Activated naive CD4-positive, alpha-beta T cell treated with anti-CD3 and anti-CD28 coated beads, Interleukin-2, amount 50 U/mL, for 72 hours (primary cell): ENCODE results near the gene CDH3. TPM values are rescaled to one million over a fixed set of nuclear protein-coding genes. Genes with fewer than 3 reads are reported as not detected.

Experiments used
- ATAC-seq, 2 donors: fragments of 150-1000 bp; cut with Tn5 transposase; 2 replicates each; pipeline ENCODE4 v1.10.0; 2021; ENCODE audit warnings: mild to moderate bottlenecking in 2 of 2, moderate library complexity in 2 of 2
- DNase-seq, 2 donors: peaks; one replicate each; pipeline ENCODE4 v3.0.0; 2021 to 2022; ENCODE audit warnings: low spot score in 2 of 2
- H3K27ac Mint-ChIP-seq, 2 donors: one replicate each; pipeline ENCODE4 v1.8.0; 2022; ENCODE audit warnings: mild to moderate bottlenecking in 2 of 2, mixed read lengths in 2 of 2
- H3K36me3 Mint-ChIP-seq, 2 donors: one replicate each; pipeline ENCODE4 v1.8.0; 2022; ENCODE audit warnings: mixed read lengths in 2 of 2
- H3K9me3 Mint-ChIP-seq, 2 donors: one replicate each; pipeline ENCODE4 v1.8.0; 2022; ENCODE audit warnings: mixed read lengths in 2 of 2
- total RNA-seq, 2 donors: library from RNA; stranded (reverse); gene quantifications; one replicate each; pipeline ENCODE4 v1.2.3, GENCODE V29; 2022

Gene CDH3
- total RNA-seq, 2 donors from 2014 or later, result 1.0 to 18.6 TPM

- Mint-ChIP-seq H3K9me3 (no peaks in the 10 kb centered on the region), H3K36me3 (peaks cover 0 to 7% of the 10 kb centered on the region in 2 donors), H3K27ac (no peak overlapping the region)
- DNase-seq (no peak), ATAC-seq (peak in 1 of 2 donors; percentile 14)
These were observed 31.2 kb downstream of the CDH3 start for GRCh38 chr16:68676113-68676860.

DNA sequence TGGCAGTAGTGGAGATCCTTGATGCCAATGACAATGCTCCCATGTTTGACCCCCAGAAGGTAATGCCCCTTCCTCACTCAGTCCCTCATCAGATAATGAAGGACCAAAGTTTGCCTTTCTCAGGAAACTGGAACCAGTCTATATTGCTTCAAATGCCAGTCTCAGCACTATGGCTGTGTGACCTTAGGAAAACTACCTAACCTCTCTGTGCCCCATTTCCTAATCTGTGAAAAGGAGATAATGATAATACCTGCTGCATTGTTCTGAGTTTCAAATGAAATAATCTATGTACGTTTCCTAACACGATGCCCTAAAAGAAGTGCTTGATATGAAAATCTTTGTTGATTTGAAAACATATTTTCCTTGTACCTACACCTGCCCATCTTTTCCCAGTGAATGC is 35.9 kb downstream of the CDH3 start:
- DNase-seq (no peak), ATAC-seq (no peak)
- Mint-ChIP-seq H3K36me3 (peaks cover 0 to 4% of the 10 kb centered on the region in 2 donors), H3K27ac (peak overlapping the region in 1 of 2 donors; percentile 23), H3K9me3 (no peaks in the 10 kb centered on the region)

- Mint-ChIP-seq H3K9me3 (no peaks in the 10 kb centered on the region), H3K27ac (no peak overlapping the region), H3K36me3 (no peaks in the 10 kb centered on the region)
- DNase-seq (no peak), ATAC-seq (no peak)
These were observed 40.8 kb downstream of the CDH3 start for GRCh38 chr16:68685685-68686478.

- Mint-ChIP-seq H3K9me3 (no peaks in the 10 kb centered on the region), H3K36me3 (no peaks in the 10 kb centered on the region), H3K27ac (no peak overlapping the region)
- ATAC-seq (no peak), DNase-seq (no peak)
These were observed 41.8 kb downstream of the CDH3 start for GRCh38 chr16:68686905-68687304.

DNA sequence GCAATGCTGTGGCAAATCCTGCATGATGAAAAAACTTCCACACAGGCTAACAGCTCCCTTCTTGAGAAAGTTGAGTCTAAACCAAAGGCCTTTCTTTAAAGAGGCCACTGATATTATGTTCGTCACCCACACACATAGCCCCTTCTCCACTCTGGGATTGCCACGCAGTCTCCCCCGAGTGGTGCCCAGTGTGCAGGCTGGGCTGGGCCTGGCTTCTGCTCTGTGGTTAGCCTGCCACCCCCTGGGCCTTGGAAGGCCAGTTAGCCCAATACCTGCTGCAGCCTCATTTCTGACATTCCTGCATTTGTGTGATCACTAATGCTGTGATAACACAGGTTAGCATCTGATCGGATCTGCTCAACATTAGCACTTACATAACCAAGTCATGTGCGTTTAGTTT is 44.8 kb downstream of the CDH3 start:
- no peaks in the 10 kb centered on the region for H3K9me3 Mint-ChIP-seq
- ATAC-seq (no peak), DNase-seq (no peak)
- no peaks in the 10 kb centered on the region for H3K36me3 Mint-ChIP-seq
- H3K27ac Mint-ChIP-seq, result no peak overlapping the region

- Mint-ChIP-seq H3K36me3 (no peaks in the 10 kb centered on the region), H3K9me3 (no peaks in the 10 kb centered on the region), H3K27ac (no peak overlapping the region)
- no peak for DNase-seq
- no peak for ATAC-seq
These were observed 50.5 kb downstream of the CDH3 start for GRCh38 chr16:68695575-68695974.

DNA sequence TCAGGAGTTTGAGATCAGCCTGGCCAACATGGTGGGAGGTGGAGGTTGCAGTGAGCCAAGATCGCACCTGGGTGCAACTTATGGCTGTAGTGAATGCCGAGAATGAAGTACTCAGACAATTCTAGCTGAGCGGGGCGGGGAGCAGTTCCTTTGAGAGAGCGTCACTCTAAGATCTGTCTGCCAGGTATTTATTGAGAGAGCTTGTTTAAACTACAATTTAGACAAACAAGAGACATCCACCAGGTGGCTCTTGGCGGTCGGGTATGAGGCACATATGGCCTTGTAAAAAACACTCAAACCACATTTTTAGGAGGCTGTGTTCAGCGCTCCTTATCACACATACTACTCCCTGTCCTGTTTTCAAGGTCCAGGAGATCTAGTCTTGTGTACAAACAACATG is 51.4 kb downstream of the CDH3 start:
- Mint-ChIP-seq H3K36me3 (no peaks in the 10 kb centered on the region), H3K27ac (no peak overlapping the region), H3K9me3 (no peaks in the 10 kb centered on the region)
- no peak for DNase-seq
- ATAC-seq, result no peak

DNA sequence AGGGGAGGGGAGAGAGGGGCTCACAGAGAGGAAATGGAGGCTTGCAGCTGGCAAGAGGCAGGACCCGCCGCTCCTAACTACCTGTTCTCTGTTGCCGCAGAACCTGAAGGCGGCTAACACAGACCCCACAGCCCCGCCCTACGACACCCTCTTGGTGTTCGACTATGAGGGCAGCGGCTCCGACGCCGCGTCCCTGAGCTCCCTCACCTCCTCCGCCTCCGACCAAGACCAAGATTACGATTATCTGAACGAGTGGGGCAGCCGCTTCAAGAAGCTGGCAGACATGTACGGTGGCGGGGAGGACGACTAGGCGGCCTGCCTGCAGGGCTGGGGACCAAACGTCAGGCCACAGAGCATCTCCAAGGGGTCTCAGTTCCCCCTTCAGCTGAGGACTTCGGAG is 53.0 kb downstream of the CDH3 start:
- Mint-ChIP-seq H3K9me3 (no peaks in the 10 kb centered on the region), H3K27ac (no peak overlapping the region), H3K36me3 (no peaks in the 10 kb centered on the region)
- ATAC-seq (no peak), DNase-seq (no peak)

DNA sequence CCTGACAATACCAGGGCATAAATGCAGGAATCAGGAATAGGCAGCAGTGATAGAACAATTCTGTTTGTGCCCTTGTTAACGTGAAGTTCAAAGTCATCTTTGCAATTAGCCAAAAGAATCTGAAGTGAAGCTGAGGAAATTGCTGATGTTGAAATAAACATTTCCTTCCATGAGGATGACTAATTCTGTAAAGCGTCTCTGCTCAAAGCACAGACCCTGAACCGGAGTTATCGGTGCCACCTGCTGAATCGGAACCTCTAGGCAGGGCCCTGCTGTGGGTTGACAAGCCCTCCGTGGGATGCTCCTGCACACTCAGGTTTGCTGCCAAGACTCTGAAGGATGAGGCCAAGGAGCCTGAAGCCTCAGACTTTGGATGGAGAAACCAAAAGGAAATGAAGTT is 55.0 kb downstream of the CDH3 start:
- ATAC-seq (no peak), DNase-seq (no peak)
- no peaks in the 10 kb centered on the region for H3K36me3 Mint-ChIP-seq
- H3K27ac Mint-ChIP-seq, result no peak overlapping the region
- no peaks in the 10 kb centered on the region for H3K9me3 Mint-ChIP-seq

GRCh38 chr16:68700831-68701230 is 55.7 kb downstream of the CDH3 start:
- no peak overlapping the region for H3K27ac Mint-ChIP-seq
- no peak for DNase-seq
- no peaks in the 10 kb centered on the region for H3K36me3 Mint-ChIP-seq
- H3K9me3 Mint-ChIP-seq, result no peaks in the 10 kb centered on the region
- no peak for ATAC-seq

DNA sequence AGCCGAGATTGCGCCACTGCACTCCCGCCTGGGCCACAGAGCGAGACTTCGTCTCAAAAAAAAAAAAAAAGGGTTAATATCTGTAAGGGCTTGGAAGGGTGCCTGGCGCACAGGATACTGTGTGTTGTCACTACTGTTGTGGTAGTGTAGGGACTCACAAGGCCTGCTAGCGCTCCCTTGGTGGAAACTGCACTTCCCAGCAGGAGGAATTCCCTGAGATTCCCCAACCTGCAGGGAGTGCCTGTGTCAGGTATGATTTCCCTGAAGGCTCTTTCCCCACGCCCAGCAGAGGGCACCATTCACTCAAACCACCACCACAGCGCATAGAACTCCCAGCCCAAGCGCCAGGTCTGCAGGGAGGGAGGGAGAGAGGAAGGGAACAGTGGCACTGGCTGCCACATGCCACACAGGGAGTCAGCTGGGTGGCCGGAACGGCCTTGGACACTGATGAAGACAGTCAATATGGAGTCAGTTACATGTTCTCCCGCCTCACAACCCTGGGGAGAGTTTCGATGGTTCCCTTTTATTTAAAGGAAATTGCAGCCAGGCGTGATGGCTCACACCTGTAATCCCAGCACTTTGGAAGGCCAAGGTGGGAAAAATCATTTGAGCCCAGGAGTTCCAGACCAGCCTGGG is 59.2 kb downstream of the CDH3 start:
- peak overlapping the region in 1 of 2 donors; percentile 12 for H3K27ac Mint-ChIP-seq
- no peaks in the 10 kb centered on the region for H3K36me3 Mint-ChIP-seq
- H3K9me3 Mint-ChIP-seq, result no peaks in the 10 kb centered on the region
- ATAC-seq (peak; percentile 88 to 89), DNase-seq (peak; percentile 69 to 73)

GRCh38 chr16:68707340-68708152 is 62.4 kb downstream of the CDH3 start:
- DNase-seq (no peak), ATAC-seq (no peak)
- Mint-ChIP-seq H3K9me3 (no peaks in the 10 kb centered on the region), H3K27ac (peak overlapping the region in 1 of 2 donors; percentile 71), H3K36me3 (no peaks in the 10 kb centered on the region)

DNA sequence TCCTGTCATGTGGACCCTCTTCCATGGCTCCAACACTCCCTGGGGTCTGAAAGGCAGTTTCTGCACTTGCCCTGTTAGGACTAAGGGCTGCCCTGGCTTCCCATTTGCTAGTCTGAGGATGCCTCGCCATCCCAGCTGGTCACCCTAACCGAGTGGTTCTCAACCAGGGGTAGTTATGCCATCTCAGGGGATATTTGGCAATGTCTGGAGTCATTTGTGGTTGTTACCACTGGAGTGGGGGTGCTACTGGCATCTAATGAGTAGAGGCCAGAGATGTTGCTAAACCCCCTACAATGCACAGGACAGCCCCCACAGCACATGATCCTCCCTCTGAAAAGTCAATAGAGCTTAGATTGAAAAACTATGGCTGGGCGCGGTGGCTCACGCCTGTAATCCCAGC is 65.1 kb downstream of the CDH3 start:
- no peak for ATAC-seq
- Mint-ChIP-seq H3K9me3 (no peaks in the 10 kb centered on the region), H3K27ac (peak overlapping the region; percentile 4 to 44), H3K36me3 (no peaks in the 10 kb centered on the region)
- no peak for DNase-seq

GRCh38 chr16:68711421-68712139 is 66.5 kb downstream of the CDH3 start:
- peak; percentile 91 to 96 for ATAC-seq

GRCh38 chr16:68713361-68713760 is 68.3 kb downstream of the CDH3 start:
- Mint-ChIP-seq H3K9me3 (no peaks in the 10 kb centered on the region), H3K36me3 (no peaks in the 10 kb centered on the region), H3K27ac (no peak overlapping the region)
- ATAC-seq (no peak), DNase-seq (no peak)

More at GRCh38 chr16:68711421-68712139, 66.5 kb downstream of the CDH3 start:
- H3K9me3 Mint-ChIP-seq, result no peaks in the 10 kb centered on the region
- peak in 1 of 2 donors; percentile 12 for DNase-seq
- no peak overlapping the region for H3K27ac Mint-ChIP-seq
- no peaks in the 10 kb centered on the region for H3K36me3 Mint-ChIP-seq

DNA sequence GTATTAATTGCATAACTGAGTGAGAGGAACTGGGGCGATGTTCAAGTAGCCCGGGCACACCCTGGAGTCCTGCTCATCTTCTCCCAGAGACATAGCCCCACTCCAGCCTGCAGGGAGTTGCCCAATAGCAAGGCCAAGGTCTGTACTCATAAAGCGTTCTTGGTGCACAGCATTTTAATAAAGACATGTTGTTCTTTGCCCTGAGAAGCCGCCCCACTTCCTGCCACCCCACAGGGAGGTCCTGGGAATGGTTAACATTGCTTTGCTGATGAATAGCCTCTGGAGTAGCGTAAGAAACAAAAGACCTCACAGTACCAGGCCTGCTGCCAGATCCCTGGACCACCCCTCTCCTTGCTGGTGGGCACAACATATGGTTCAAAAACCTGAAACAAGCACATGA is 70.4 kb downstream of the CDH3 start:
- H3K27ac Mint-ChIP-seq, result peak overlapping the region; percentile 41 to 55
- H3K9me3 Mint-ChIP-seq, result peaks cover 0 to 4% of the 10 kb centered on the region in 2 donors
- H3K36me3 Mint-ChIP-seq, result no peaks in the 10 kb centered on the region
- ATAC-seq (no peak), DNase-seq (no peak)
